ENCODE measurements around the gene TNIK.

DNA sequence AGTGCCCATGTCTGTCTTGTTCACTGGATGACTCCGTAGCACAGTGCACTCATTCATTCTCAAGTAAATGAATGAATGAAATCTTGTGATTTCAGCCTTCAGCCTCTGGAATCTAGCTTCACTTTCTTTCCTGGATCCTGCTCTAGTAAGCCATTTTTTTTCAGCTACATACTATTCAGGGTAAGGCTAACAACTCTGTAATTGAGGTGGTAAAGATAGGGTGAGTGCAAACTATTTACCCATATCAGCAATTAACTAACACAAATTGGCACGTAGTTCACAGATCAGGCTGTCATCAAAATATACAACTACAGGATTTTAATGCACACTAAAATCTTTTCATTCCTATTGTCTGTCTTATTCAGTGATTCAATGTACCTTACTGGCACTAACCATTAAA lies 238.6 kb downstream of the TNIK start:
- TF ChIP-seq CTCF (IDR thresholded peaks at IDR 0.05) = no peak
- no peak for TF ChIP-seq EP300 (IDR thresholded peaks at IDR 0.05; ENCODE audit: low read depth)
